Measurements from ENCODE around the gene MEIOB. TPM values are rescaled to one million over a fixed set of nuclear protein-coding genes. Genes with fewer than 3 reads are reported as not detected.
"Not testable (repeated sequence)": the region's sequence is repeated elsewhere in the genome, so short reads cannot be mapped to it uniquely, and the experiment has no call there.

The MEIOB gene
- polyA plus RNA-seq, 1 donor: 0.57 TPM

DNA sequence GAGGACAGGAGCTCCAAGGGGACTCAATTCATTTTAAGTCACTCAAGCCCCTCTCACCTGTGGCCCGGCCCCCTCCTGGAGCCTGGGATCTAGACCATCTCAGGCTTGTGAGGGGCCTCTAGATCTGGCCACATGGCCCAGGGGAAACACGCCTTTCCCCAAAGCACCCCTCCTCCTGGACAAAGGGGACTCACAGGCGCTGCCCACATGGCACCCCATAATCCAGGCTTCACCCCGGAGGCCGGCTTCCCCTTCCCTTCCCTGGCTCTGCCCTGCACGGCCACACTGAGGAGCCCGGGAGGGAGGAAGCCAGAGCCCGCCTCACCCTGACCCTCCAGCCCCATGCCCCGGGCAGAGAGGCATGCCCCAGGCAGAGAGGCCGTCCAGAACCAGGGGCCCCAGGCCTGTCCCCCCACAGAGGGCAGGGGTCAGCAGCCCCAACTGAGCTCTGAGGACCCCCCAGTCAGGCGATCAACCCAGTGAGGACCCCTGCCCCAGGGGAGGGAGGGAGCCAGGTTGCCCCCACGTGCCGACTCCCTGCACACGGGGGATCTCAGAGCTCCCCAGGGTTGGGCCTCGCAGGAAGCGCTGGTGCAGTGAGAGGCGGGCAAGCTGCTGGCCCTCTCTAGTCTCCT lies 35.4 kb upstream of the MEIOB start:
- no peak for DNase-seq (ENCODE audit: low read depth)

DNA sequence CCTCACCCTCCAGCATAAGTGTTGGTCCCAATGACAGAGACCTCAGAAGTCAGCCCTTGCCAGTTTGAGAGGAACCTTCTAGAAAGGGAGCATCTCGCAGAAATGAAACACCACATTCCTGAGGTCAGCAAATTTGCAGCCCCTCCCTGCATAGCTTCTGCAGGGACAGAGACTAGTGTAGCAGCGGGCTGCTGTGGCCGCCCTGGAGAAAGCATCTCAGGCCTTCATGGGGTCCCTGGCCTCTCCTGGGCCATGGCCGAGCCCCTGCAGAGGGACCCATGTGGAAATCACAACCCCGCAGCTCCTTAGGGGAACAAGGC lies 34.8 kb upstream of the MEIOB start:
- no peak for DNase-seq (ENCODE audit: low read depth)

DNA sequence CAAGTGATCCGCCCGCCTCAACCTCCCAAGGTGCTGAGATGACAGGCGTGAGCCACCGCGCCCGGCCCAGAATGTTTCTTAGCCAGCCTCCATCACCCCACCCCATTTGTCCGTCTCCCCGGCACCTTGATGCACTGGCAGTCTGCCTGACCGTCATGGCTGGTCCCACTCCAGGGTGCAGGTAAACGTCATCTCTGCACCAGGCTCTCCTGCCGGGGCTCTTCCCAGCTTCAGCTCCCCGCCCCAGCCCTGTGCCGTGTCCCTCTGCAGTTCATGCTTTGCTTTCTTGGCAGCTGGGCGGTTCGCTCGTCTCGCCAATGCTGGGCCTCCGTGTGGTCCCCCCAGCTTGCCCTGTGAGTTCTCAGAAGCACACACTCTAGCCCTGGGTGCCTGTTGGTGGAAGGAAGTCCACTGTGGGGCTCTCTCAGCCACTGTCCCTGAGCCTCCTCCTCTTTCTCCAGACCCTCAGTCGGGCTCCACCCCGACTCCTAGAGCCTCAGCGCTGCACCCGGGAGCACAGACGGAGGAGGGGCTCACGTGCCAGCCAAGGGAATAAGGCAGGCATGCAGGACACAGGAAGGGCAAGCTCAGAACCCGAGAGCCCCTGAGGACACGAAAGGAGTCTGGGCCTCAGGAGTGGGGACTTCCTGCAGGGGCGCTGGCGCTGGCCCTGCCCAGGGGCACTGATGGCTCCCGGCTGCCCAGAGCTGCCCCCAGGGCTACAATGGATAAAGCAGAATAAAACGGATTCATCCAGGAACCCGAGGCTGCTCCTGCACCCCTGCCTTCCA lies 34.3 kb upstream of the MEIOB start:
- no peak for DNase-seq (ENCODE audit: low read depth)

DNA sequence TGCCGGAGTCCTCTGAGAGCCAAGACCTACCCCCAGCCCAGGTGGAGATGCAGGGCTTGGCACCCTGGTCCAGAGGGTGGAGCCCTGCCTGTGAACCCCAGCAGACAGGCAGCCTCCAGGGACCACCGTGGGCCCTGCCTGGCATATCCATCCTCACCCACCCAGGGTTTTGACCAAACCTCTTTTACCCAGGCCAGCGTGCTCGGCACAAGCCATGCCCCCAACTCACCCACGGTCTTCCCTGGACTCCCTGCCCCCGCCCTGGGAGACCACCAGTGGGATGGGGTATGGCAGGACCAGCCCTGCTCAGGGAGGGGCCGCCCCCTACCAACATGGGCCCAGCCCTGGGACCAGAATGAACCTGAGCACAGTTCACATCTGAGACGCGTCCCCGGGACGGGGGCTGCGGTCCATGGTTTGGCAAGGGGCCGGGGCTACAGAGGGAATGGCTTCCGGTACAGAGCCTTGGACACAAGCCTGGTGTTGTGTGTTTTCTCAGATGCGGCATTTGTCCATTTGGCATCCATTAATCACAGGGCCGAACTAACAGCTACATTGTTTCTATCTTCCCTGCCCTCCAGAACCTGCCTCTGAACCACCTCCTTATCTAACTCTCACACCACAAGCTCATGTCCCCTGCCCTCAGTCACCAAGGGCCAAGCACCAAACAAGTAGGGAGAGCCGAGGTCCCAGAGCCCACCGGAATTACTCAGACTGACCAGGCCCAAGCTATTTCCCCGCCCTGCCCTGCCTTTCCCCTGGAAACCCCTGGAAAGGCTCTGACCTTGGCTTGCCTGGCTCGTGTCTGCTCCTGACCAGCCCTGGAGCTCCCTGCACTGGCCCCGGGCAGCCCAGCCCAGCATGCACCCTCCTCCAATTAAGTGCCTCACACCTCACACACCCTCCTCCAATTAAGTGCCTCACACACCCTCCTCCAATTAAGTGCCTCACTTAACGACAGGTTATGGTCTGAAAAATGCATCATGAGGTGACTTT lies 32.2 kb upstream of the MEIOB start:
- no peak for DNase-seq (ENCODE audit: low read depth)

DNA sequence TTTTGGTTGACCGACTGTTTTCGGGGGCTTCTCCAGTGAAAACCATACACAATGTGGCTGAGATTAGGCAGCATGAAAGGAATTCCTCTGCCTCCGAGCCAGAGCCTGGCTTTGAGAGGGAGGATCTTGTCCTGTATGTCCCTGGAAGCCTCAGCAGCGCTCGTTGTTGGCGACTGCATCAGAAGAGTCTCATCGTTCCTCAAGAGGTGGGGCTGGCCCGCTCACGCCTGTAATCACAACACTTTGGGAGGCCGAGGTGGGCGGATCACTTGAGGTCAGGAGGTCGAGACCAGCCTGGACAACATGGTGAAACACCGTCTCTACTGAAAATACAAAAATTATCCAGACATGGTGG lies 31.2 kb upstream of the MEIOB start:
- no peak for DNase-seq (ENCODE audit: low read depth)

DNA sequence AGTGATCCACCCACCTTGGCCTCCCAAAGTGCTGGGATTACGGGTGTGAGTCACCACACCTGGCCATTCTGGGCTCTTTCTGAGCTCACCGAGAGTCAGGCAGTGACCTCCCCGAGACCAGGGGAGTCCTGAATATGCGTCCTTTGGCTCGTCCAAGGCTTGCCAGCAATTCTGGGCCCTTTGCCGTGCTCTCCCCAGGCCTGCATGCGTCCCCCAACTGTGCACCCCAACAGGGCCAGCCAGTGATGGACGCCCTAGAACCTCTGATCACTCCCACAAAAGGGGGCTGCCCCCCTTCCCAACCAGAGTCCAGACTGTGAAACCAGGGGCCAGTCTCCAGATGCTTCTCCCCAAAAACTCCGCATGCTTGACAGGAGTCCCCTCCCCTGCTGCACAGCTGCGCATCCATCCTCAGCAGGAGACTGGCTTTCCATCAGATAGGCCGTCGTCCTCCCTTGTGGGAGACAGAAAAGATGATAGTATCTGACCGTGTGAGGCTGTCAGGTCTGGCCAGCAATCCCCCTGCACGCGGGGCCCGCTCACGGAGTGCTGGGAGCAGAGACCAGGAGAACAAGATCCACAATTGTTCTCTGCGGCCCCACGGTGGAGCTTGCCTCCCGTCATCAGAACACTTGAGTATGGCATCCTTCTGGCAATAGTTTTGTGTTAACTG lies 30.7 kb upstream of the MEIOB start:
- no peak for DNase-seq (ENCODE audit: low read depth)

DNA sequence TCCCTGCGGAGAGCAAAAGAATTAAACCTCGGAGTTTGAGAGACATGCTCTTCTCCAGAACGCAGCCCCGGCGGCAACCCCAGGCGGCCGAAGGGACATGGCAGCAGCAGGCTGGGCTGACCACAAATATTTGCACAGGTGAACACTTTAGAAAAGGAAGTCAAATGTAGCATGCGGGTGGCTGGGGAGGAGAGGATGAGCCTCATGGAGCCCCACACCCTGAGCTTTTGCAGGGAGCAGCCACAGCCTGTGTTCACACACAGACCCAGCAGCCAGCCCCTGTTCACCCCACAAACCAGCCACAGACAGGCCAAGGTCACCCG lies 28.4 kb upstream of the MEIOB start:
- no peak for DNase-seq (ENCODE audit: low read depth)

DNA sequence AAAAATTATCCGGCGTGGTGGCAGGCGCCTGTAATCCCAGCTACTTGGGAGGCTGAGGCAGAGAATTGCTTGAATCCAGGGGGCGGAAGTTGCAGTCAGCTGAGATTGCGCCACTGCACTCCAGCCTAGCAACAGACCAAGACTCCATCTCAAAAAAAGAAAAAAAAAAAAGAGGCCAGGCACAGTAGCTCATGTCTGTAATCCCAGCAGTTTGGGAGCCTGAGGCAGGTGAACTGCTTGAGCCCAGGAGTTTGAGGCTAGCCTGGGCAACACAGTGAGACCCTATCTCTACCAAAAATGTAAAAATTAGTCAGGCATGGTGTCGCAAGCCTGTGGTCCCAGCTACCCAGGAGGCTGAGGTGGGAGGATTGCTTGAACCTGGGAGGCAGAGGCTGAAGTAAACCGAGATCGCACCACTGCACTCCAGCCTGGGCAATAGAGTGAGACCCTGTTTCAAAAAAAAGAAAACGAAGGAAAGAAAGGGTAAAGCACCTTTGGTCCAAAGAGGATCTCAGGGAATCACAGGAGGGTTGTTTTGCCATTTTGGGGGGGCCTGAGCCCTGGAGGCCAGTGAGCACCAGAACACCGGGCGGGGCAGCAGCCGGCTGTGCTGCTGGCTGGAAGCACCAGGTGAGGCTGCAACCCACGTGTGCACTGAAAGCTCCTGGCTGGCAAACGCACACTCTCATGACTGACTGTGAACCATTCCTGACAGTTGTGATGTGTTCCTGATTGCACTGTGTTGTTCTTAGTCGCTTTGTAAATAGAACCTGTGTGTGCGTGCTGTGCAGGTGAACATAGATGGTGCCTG lies 27.9 kb upstream of the MEIOB start:
- no peak for DNase-seq (ENCODE audit: low read depth)

DNA sequence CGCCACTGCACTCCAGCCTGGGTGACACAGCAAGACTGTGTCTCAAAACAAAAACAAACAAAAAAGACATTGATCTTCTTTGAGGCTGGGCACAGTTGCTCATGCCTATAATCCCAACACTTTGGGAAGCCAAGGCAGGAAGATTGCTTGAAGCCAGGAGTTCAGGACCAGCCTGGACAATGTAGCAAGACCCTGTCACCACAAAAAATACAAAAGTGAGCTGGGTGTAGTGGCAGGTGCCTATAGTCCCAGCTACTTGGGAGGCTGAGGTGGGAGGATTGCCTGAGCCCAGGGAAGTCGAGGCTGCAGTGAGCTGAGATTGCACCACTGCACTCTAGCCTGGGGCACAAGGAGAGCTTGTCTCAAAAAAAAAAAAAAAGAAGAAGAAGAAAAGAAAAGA lies 25.7 kb upstream of the MEIOB start:
- DNase-seq (ENCODE audit: low read depth): not testable (repeated sequence)

DNA sequence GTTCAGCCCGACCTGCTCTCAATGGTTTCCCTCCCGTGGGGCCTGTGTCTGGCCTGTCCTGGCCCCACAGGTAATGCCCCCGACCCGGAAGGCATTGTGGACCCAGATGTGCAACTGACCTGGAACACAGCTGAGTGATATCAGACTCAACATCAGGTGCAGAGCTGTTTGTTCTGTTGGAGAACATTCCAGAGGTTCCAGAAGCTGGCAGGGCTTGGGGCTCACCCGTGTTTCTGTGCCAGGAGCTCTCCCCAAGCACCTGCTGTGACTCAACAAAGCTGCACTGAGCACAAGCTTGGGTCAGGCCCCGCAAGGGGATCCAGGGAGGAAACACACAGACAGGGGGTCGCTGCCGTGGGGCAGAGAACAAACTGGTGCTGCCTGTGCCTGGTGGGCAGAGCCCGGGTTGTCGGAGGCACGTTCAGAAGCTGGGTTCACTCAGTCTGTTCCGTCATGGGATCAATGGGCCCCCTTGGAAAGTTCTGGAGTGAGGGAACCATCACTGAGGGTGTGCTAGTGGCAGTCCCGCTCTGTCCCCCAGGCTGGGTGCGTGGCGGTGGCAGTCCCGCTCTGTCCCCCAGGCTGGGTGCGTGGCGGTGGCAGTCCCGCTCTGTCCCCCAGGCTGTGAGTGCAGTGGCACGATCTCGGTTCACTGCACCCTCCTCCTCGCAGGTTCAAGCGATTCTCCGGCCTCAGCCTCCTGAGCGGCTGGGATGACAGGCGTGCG lies 24.1 kb upstream of the MEIOB start:
- no peak for DNase-seq (ENCODE audit: low read depth)

DNA sequence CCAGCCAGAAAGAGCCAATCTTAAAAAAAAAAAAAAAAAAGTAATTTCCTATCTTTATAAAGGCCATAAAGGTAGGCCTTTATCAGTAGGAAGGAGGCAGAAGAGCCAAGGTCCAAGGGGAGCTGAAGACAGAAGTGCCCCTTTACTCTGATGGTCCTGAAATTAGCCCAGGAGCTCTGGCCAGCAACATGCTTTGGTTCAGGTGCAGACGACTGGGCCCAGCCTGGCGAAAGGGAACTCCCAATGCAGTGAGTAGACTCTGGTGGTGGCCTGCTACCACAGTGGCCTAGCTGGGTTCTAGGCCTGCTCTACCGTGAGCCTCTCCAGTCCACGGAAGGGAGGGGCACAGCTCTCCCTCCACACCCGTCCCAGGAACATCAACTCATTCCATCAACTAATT lies 23.1 kb upstream of the MEIOB start:
- DNase-seq (ENCODE audit: low read depth): no peak

DNA sequence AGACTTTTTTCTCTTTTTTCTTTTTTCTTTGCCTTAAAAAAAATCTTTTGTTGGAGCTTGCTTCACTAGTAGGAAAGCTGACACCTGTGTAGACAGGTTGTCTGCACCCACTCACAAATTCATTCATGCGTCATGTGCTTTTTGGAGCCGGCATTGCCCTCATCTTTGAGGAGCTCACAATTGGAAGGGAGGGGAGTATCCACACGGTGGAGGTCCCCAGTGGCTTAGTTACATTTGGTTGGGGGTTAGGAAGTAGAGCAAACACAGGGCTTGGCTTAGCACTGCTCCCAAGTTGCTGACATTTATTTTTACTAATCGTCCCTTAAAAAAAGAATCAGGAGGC lies 18.7 kb upstream of the MEIOB start:
- no peak for DNase-seq (ENCODE audit: low read depth)

DNA sequence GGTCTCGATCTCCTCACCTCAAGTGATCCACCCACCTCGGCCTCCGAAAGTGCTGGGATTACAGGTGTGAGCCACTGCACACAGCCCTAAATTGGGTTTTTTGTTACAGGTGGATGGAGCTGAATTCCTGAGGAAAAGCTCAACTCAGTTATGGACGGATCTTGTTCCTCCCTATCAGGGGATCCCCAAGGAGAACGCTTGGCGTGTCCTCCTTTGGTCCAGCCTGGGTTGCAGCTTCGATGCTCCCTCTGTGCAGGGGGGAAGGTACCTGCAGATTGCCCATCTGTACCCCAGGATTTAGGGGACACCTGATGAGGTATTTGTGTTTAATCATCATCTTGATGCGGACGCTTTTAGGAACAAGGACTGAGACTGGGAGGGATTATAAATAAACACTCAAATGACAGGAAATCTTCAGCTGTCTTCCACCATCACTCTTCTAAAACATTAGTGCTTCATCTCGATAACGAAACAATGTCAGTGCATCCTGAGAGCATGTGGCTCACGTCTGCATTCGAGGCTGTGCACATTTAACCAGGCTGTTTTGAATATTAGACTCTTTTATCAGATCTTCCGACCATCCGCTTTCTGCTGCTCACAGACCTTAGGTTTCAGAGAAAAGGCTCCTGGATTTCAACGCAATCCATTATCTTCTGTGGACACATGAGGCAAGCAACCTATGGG lies 18.2 kb upstream of the MEIOB start:
- no peak for DNase-seq (ENCODE audit: low read depth)

DNA sequence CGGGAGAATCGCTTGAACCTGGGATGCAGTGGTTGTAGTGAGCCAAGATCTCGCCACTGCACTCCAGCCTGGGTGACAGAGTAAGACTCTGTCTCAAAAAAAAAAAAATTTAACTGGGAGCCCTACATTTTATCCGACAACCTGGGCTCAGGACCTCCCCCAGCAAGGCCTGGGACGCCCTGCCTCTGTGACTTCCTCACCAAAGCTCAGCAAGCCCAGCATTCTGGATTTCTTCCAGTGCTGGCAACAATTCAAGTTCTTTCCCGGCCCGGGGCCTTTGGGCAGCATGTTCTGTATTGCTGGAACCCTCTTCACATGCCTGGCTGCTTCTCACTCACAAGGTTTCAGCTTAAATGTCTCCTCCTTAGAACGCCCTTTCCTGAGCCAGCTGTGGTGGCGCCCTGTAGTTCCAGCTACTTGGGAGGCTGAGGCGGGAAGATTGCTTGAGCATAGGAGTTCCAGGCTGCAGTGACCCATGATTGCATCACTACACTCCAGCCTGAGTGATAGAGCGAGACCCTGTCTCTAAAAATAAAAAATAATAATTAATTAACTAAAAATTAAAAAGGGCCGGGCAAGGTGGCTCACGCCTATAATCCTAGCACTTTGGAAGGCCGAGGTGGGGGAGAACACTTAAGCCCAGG lies 15.9 kb upstream of the MEIOB start:
- DNase-seq (ENCODE audit: low read depth): no peak

DNA sequence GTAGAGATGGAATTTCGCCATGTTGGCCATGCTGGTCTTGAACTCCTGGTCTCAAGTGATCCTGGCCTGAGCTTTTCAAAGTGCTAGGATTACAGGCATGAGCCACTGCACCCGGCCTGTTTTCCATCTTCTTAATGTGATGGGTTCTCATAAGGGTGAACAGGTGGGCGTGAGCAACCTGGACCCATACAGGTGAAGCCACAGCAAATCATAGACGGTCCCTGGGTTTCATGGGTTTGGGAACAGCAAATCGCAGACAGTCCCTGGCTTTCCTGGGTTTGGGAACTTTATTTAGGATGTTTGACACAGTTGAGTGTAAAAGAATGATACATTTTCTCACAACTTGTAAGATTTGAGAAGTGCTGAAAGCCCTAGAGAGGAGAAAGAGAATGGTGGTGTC lies 12.9 kb upstream of the MEIOB start:
- no peak for DNase-seq (ENCODE audit: low read depth)

DNA sequence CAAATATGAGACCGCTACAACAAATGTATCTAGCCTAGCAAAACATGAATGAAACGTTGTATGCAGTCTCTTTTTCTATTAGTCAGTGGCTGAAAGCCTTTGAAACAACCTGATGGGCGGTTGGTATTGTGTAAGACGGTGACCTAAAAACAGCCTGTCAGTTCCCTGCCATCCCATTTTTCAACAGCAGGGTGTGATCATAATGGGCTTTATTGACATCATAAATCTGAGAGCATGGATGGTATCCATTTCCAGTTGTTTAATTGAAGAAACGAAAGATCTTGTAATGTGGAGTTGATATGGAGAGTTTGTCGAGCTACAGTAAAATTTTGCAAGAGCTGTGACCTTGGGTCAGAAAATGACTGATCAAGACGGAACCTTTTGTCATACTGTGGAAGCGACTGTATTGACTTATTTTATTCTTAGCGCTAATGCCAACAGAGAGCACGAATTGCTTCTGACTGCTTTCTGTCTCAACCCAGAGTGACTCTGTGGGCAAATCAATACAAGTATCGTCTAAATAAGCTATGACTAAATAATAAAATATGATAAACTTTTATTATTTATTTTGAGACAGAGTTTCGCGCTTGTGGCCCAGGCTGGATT lies 12.3 kb upstream of the MEIOB start:
- DNase-seq (ENCODE audit: low read depth): no peak

DNA sequence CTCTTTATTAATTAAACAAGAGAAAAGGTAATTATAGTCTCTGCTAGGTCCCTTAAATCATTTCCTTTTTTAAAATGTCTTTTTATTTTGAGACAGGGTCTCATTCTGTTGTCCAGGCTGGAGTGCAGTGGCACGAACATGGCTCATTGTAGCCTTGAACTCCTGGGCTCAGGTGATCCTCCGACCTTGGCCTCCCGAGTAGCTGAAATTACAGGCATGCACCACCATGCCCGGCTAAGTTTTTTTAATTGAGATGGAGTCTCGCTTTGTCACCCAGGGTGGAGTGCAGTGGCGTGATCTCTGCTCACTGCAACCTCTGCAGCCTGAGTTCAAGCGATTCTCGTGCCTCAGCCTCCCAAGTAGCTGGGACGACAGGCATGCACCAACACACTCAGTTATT lies 9.2 kb upstream of the MEIOB start:
- not testable (repeated sequence) for DNase-seq (ENCODE audit: low read depth)

DNA sequence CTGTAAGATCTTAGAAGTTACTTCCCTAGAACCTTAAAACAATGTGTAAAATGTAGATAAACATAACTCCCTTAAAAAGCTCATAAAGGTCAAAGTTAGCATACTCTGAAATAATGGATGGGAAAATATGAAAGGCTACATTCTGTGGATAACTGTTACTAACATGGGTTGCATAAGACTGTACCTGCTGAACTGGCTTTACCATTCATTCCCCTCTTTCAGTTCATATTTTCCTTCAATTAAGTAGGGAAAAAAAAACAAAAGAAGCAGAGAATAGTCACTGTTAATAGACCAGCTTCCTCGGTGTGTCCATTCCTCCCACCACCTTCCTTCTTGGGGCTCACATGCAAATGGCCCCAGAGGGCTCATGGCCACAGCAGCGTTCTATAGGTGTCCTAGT lies 7.5 kb upstream of the MEIOB start:
- DNase-seq (ENCODE audit: low read depth): no peak

DNA sequence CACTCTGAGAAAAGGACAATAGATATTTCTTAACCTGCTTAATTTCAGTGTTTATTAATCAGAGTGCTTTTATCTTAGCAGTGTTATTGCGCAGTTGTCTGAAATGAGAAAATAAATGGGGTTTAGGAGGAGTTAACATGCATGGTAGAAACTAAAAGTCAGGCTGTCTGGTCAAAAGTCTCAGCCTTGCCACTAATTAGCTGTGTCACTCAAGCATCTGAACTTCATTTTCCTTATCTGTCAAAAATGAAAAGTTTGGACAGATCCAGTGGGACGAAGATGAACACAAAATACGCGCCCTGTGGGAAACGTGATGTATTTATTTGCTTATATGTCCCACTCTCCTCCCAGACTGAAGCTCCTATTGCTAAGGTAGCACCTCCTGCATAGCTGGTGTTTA lies 6.3 kb upstream of the MEIOB start:
- no peak for DNase-seq (ENCODE audit: low read depth)

All from forelimb muscle (tissue), 1 donor.